GM21825 (cell line): Measurements from ENCODE around the gene KCNK18.

Experiments used
- ATAC-seq: cut with Tn5 transposase; IDR thresholded peaks from one replicate; pipeline ENCODE4 v1.9.1; 2021; ENCODE audit warnings: mild to moderate bottlenecking, moderate library complexity; ENCODE audit not compliant: unreplicated experiment

KCNK18 gene

GRCh38 chr10:117249493-117250093 is 52.3 kb downstream of the KCNK18 start:
- ATAC-seq: peak; percentile 69

DNA sequence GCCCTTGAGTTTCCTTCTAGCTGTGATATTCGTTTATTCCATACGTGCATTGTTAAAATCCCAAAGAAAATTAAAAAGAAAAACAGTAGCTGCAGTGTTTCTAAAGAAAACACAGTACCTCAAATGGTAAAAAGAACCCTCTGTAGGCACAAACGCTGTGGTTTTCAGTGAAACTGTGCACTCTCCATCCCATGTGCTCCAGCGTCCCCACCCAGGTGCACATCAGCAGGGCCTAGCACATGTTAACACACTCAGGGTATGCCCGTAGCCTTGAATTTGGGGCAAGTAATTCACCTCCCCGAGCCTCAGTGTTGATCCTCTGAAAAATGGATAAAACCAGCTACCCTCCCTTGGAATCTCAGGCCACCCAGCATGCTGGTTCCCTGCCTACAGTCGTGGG is 53.1 kb downstream of the KCNK18 start:
- ATAC-seq: no peak

DNA sequence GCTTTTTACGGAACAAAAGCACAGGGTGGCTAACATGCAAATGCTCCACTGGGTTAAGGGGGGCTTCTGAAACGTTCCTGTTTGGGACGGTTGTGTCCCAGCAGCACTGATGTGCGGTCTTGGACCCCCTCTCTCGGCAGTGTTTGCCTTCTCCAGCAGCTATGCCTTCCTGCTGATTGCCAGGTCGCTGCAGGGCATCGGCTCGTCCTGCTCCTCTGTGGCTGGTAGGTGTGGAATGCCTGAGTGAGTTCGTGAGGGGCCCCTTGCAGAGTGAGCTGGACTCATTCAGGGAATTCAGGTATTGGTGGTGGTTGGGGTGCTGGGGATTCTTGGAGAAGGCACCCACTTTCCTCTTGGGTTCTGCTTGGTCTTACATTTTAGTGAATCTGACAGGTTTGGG is 56.6 kb downstream of the KCNK18 start:
- no peak for ATAC-seq

GRCh38 chr10:117254338-117254737 is 57.0 kb downstream of the KCNK18 start:
- ATAC-seq: no peak

DNA sequence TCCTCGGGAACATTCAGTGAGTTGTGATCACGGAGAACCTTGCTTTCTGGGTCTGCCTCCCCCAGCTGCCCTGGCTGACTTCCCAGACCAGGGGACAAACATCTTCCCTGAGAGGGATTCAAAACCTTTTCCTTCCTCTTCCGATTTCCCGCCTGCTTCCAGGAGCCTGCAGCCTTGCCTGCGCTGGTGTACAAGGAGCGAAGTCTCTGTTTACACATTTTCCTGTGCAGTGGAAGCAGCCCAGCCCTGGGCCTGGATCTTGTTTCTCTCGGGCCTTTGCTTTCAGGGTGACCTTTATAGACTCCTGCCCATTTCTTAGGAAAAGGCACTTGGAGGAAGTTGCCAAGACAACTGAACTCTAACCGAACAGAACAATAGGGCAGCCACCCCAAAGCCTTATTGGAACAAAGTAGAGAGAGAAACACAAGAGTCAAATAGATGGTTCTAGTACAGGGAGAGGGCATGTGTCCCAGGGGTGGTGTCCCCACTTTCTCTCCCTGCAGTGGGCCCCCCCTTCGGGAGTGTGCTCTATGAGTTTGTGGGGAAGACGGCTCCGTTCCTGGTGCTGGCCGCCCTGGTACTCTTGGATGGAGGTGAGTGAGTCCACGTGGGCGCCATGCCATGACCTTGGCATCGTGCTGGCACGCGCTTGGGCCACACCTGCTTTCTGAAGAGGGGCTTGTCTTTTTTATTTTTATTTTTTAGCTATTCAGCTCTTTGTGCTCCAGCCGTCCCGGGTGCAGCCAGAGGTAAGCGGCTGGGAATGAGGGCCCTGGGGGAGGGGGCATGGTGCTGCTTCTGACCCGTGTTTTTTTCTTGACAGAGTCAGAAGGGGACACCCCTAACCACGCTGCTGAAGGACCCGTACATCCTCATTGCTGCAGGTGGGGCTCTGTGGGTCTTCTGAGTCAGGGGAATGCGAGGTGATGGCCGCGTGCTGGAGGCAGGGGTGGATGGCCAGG is 57.8 kb downstream of the KCNK18 start:
- ATAC-seq: no peak

GRCh38 chr10:117255835-117256460 is 58.7 kb downstream of the KCNK18 start:
- no peak for ATAC-seq

- no peak for ATAC-seq
These were observed 59.6 kb downstream of the KCNK18 start for GRCh38 chr10:117256910-117257309.

- ATAC-seq: no peak
These were observed 60.4 kb downstream of the KCNK18 start for GRCh38 chr10:117257721-117258120.

GRCh38 chr10:117259279-117259678 is 62.0 kb downstream of the KCNK18 start:
- no peak for ATAC-seq
